Measurements from ENCODE around the gene JPH4. TPM values are rescaled to one million over a fixed set of nuclear protein-coding genes. Genes with fewer than 3 reads are reported as not detected.

JPH4 gene
- total and polyA plus RNA-seq, 2 of the 8 experiments (the other 6 are each of a cell fraction or from before 2014, with no cell fraction given), result 23.9 to 46.7 TPM

DNA sequence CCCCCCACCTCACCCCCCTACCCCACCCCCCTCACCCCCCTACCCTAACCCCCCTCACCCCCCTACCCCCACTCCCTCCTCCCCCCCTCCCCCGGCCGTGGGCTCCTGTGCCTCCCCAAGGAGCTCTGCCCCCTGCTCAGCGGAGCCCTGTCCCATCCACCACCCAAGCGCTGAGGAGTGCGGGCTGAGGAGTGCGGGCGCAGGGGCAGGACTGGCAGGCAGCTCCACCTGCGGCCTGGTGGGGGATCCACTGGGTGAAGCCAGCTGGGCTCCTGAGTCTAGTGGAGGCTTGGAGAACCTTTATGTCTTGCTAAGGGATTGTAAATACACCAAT lies 2.3 kb upstream of the JPH4 start:
- POLR2A ChIA-PET (ENCODE audit: partially characterized antibody), result interaction anchor here (0.6 to 3.8 kb wide), 7 partner anchors 13 to 533 kb away, joined by 3 to 14 read pairs (median 4); partner anchors contain the start of genes AP1G2, DCAF11 and NRL

More for the DNA sequence above, 2.3 kb upstream of the JPH4 start:
- TF ChIP-seq CHD1 (IDR thresholded peaks at IDR 0.05; ENCODE audit: low read depth, low read length) (no peak), TEAD4 (IDR thresholded peaks at IDR 0.05; ENCODE audit: low read depth, low read length) (no peak), SP2 (IDR thresholded peaks at IDR 0.05; ENCODE audit: low read length) (no peak), TAF1 (IDR thresholded peaks at IDR 0.05; ENCODE audit: low read depth, low read length) (no peak)
- TF ChIP-seq, protein P1, sequence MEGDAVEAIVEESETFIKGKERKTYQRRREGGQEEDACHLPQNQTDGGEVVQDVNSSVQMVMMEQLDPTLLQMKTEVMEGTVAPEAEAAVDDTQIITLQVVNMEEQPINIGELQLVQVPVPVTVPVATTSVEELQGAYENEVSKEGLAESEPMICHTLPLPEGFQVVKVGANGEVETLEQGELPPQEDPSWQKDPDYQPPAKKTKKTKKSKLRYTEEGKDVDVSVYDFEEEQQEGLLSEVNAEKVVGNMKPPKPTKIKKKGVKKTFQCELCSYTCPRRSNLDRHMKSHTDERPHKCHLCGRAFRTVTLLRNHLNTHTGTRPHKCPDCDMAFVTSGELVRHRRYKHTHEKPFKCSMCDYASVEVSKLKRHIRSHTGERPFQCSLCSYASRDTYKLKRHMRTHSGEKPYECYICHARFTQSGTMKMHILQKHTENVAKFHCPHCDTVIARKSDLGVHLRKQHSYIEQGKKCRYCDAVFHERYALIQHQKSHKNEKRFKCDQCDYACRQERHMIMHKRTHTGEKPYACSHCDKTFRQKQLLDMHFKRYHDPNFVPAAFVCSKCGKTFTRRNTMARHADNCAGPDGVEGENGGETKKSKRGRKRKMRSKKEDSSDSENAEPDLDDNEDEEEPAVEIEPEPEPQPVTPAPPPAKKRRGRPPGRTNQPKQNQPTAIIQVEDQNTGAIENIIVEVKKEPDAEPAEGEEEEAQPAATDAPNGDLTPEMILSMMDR (IDR thresholded peaks at IDR 0.05; ENCODE audit: control extremely low read depth in 1 of 3, insufficient read depth in 1 of 3, low read depth in 1 of 3, low read length in 3 of 3), result peak; percentile 3 to 29 (median 14); a peak in 2 of 4 replicates
- no peak for FAIRE-seq
- Histone ChIP-seq H3K27me3 (replicated peaks in 1 of 4; ENCODE audit: control insufficient read depth in 3 of 4, extremely low read depth in 1 of 4, insufficient read depth in 3 of 4, low read length in 3 of 4) (peaks cover 9 to 19% (median 16%) of the 10 kb centered on the region in 4 experiments; a peak in 6 of 7 replicates), H3K4me1 (replicated peaks in 1 of 4; ENCODE audit: control insufficient read depth in 3 of 4, insufficient read depth in 4 of 4, low read length in 3 of 4) (peaks cover 5 to 13% (median 7%) of the 10 kb centered on the region in 4 experiments; a peak in 6 of 7 replicates), H2BK15ac (ENCODE audit: low read length) (no peak overlapping the region), H2BK5ac (ENCODE audit: low read depth, low read length) (no peak overlapping the region), H2BK120ac (replicated peaks; ENCODE audit: low read depth, low read length) (no peak overlapping the region), H3K4ac (replicated peaks; ENCODE audit: insufficient read length, low read depth, low read length) (no peak overlapping the region), H3K79me1 (ENCODE audit: low read depth, low read length) (no peaks in the 10 kb centered on the region), H3K56ac (replicated peaks; ENCODE audit: insufficient read length, low read depth, low read length) (no peak overlapping the region), H3K9ac (replicated peaks in 1 of 4; ENCODE audit: extremely low read depth in 1 of 4, low read depth in 3 of 4, low read length in 3 of 4) (no peak overlapping the region), H2AFZ (ENCODE audit: low read length) (no peak overlapping the region), H3K36me3 (ENCODE audit: control insufficient read depth in 2 of 4, insufficient read depth in 4 of 4, low read length in 3 of 4) (no peaks in the 10 kb centered on the region; a peak in 1 of 8 replicates), H2AK5ac (ENCODE audit: low read depth, low read length) (no peak overlapping the region), H3K23ac (ENCODE audit: insufficient read length) (no peak overlapping the region), H3K79me2 (ENCODE audit: control insufficient read depth in 1 of 2, insufficient read depth in 2 of 2, low read length in 2 of 2) (no peaks in the 10 kb centered on the region), H2BK20ac (ENCODE audit: low read length) (no peak overlapping the region), H4K5ac (ENCODE audit: insufficient read length, low read depth, low read length) (no peak overlapping the region), H2BK12ac (ENCODE audit: low read depth, low read length) (no peak overlapping the region), H3K9me3 (ENCODE audit: insufficient read depth in 2 of 2, low read depth in 1 of 2, low read length in 1 of 2) (no peaks in the 10 kb centered on the region; a peak in 1 of 4 replicates), H3K18ac (ENCODE audit: extremely low read depth, low read length) (no peak overlapping the region), H3K4me2 (ENCODE audit: insufficient read depth in 1 of 2, low read depth in 2 of 2, low read length in 2 of 2) (no peak overlapping the region), H4K20me1 (replicated peaks in 1 of 2; ENCODE audit: control insufficient read depth in 1 of 2, insufficient read depth in 2 of 2, low read length in 2 of 2) (no peaks in the 10 kb centered on the region), H4K91ac (replicated peaks; ENCODE audit: insufficient read length, low read length) (no peak overlapping the region), H3K27ac (ENCODE audit: low read depth, low read length) (no peak overlapping the region), H3K23me2 (ENCODE audit: low read depth, low read length) (peaks cover 13% of the 10 kb centered on the region; the same call in 1 of the 2 replicates), H4K8ac (ENCODE audit: extremely low read depth, insufficient read depth, low read length) (no peak overlapping the region), H3K4me3 (ENCODE audit: extremely low read depth in 1 of 4, insufficient read depth in 2 of 4, low read depth in 3 of 4, low read length in 4 of 4) (no peak overlapping the region), H3K14ac (ENCODE audit: insufficient read length) (no peak overlapping the region)
- CTCF ChIA-PET (ENCODE audit: partially characterized antibody), result interaction anchor here (0.6 to 2.4 kb wide), 15 partner anchors 10 to 499 kb away, joined by 3 to 7 read pairs (median 4); no protein-coding TSS in a partner anchor
- 76% methylated on average over 5 of the region's 8 CpGs; no CpG with 5 or more reads in 1 of the 2 experiments for WGBS, 2 experiments (ENCODE audit: extremely low coverage in 1 of 2, insufficient coverage in 1 of 2, insufficient read length in 1 of 2, insufficient replicate concordance in 2 of 2, low coverage in 1 of 2, low lambda C conversion rate in 2 of 2, missing lambda C conversion rate in 1 of 2)
- DNase-seq (ENCODE audit: low read depth in 1 of 2, low spot score in 2 of 2), result no peak

Data from H1 (cell line).